ENCODE measurements around the gene BTBD3.

Gene BTBD3

DNA sequence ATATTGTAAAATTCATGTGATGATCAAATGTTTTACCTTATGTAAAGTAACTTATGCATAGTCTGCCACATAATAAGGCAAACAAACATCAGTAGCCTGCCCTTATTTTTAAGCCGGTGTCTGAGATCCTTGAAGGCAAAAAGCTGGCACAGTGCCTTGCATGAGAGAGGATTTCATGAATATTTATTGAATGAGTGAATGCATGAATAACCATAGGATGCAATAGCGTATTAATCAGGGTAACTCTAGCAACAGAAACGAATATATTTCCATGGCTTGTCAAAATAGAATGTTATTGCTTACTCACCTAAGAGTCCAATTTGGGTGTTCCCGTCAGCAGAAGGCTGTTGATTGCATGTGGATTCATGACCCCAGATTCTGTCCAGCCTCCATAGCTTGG, 34.9 kb downstream of the BTBD3 start:
- no peak for DNase-seq
- Histone ChIP-seq H3K9me3 (ENCODE audit: severe bottlenecking) (no peaks in the 10 kb centered on the region), H3K27me3 (ENCODE audit: insufficient read depth, low read depth, severe bottlenecking) (no peaks in the 10 kb centered on the region), H3K4me3 (ENCODE audit: low read depth, low read length) (no peak overlapping the region), H3K36me3 (no peaks in the 10 kb centered on the region), H3K27ac (no peak overlapping the region)
- TF ChIP-seq, protein P1, sequence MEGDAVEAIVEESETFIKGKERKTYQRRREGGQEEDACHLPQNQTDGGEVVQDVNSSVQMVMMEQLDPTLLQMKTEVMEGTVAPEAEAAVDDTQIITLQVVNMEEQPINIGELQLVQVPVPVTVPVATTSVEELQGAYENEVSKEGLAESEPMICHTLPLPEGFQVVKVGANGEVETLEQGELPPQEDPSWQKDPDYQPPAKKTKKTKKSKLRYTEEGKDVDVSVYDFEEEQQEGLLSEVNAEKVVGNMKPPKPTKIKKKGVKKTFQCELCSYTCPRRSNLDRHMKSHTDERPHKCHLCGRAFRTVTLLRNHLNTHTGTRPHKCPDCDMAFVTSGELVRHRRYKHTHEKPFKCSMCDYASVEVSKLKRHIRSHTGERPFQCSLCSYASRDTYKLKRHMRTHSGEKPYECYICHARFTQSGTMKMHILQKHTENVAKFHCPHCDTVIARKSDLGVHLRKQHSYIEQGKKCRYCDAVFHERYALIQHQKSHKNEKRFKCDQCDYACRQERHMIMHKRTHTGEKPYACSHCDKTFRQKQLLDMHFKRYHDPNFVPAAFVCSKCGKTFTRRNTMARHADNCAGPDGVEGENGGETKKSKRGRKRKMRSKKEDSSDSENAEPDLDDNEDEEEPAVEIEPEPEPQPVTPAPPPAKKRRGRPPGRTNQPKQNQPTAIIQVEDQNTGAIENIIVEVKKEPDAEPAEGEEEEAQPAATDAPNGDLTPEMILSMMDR (IDR thresholded peaks at IDR 0.05; ENCODE audit: low read depth, low read length) = no peak

DNA sequence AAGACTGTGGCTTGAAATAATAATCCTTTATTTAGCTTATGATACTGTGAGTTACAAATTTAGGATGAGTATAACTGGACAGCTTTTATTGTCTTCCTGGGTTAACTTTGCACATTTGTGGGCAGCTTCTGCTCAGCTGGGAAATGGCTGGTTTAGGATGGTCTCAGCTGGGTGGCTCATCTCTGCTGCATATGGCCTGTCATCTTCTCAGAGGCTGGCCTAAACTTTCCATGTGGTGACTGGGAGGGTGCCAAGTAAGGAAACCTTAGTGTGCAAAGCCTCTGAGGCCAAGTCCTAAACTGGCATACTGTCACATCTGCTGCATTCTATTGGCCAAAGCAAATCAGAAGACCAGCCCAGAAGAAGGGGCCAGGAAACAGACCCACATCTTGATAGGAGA, 40.2 kb downstream of the BTBD3 start:
- TF ChIP-seq, protein P1 (IDR thresholded peaks at IDR 0.05; ENCODE audit: low read depth, low read length) = no peak
- DNase-seq = no peak

DNA sequence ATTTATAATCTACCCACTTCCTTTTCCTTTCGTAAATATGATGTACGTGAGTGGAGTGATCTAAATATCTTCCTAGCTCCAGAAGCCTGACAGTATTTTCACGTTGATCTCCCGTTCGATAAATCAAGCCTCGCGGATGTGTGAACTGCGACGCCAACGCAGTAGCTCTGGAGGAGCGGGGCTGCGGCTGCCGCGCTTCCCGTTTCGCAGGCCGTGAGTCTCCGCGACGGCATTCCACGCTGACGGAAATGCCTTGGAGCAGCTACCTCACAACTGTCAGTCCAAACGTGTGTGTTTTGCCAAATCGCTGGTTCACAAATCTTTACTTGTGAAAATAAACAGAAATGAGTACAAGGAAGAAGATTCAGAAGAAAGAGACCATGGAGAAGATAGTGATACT, 41.2 kb downstream of the BTBD3 start:
- Histone ChIP-seq H3K36me3 (no peaks in the 10 kb centered on the region), H3K9me3 (ENCODE audit: severe bottlenecking) (no peaks in the 10 kb centered on the region), H3K27me3 (ENCODE audit: insufficient read depth, low read depth, severe bottlenecking) (no peaks in the 10 kb centered on the region), H3K4me3 (ENCODE audit: low read depth, low read length) (no peak overlapping the region), H3K27ac (no peak overlapping the region)
- DNase-seq = no peak
- TF ChIP-seq, protein P1 (IDR thresholded peaks at IDR 0.05; ENCODE audit: low read depth, low read length) = no peak

More for the DNA sequence above, 40.2 kb downstream of the BTBD3 start:
- no peaks in the 10 kb centered on the region for H3K27me3 ChIP-seq (ENCODE audit: insufficient read depth, low read depth, severe bottlenecking)
- H3K27ac ChIP-seq = no peak overlapping the region
- no peak overlapping the region for H3K4me3 ChIP-seq (ENCODE audit: low read depth, low read length)
- H3K36me3 ChIP-seq = no peaks in the 10 kb centered on the region
- H3K9me3 ChIP-seq (ENCODE audit: severe bottlenecking) = no peaks in the 10 kb centered on the region

DNA sequence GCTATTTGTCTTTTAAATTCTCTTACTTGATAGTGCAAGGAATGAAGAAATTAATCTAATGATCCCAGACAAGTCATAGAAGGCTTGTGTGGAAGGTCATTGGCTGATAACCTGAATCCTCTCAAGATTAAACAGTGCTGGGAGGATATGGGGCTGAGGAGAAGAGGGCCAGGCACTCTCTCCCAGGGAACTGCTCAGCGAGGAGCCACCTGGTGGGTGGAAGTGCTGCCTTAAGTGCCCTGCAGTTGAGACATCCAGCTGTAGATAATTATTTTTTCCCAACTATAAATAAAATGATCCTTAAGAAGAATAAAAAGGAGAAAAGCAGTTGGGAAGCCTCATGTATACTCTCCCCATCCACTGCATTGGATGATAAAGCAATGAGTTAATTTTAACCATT, 47.9 kb downstream of the BTBD3 start:
- Histone ChIP-seq H3K27ac (no peak overlapping the region), H3K4me3 (ENCODE audit: low read depth, low read length) (no peak overlapping the region), H3K36me3 (no peaks in the 10 kb centered on the region), H3K9me3 (ENCODE audit: severe bottlenecking) (peaks cover 4% of the 10 kb centered on the region), H3K27me3 (ENCODE audit: insufficient read depth, low read depth, severe bottlenecking) (no peaks in the 10 kb centered on the region)
- DNase-seq = no peak
- TF ChIP-seq, protein P1 (IDR thresholded peaks at IDR 0.05; ENCODE audit: low read depth, low read length) = no peak

DNA sequence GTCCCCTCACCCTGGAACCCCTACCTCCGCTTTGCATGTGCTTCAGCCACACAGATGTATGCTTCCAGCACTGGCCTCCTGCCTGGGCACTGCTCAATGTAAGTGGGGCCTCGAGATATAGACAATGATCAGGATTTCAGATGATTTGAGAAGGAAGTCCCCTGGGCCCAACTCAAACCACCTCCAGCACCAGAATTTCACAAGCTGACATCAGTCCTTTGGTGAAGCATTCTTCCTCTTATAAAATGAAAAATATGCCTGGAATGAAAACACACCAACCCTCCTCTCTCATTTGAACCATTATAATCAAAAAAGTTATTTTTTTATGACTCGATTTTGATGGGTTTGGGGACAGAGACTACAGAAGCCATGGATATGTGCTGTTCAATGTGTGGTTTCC, 48.5 kb downstream of the BTBD3 start:
- no peak overlapping the region for H3K4me3 ChIP-seq (ENCODE audit: low read depth, low read length)
- DNase-seq = no peak
- TF ChIP-seq, protein P1 (IDR thresholded peaks at IDR 0.05; ENCODE audit: low read depth, low read length) = no peak
- H3K36me3 ChIP-seq = no peaks in the 10 kb centered on the region
- H3K27ac ChIP-seq = no peak overlapping the region
- no peaks in the 10 kb centered on the region for H3K27me3 ChIP-seq (ENCODE audit: insufficient read depth, low read depth, severe bottlenecking)
- H3K9me3 ChIP-seq (ENCODE audit: severe bottlenecking) = peaks cover 4% of the 10 kb centered on the region

DNA sequence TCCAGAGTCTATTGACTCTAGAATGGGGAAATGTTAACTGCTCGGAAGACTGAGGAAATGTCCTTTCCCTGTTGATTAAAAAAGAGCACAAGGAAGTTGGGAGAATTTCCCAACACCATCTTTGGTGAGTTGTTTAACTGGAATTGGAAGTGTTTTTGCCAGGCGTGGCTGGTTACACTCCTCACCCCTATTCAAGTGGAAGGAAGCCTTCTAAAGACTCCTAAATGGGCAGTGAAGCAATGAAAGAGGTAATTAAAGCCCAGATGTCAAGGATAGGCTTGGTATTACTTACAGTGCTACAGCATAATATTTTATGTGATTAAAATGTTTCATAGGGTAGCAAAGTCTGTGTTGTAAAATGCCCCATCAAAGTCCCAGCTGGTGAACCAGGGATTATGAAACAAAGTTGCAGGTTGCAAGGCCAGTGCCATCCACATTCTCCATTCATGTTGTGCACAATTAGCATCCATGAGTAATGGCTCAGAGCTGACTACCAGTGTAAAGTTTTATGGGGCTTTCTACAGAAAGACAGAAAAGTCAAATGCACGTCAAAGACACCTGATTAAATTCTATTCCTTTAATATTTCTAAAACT, 52.6 kb downstream of the BTBD3 start:
- no peak overlapping the region for H3K4me3 ChIP-seq (ENCODE audit: low read depth, low read length)
- no peak for DNase-seq
- TF ChIP-seq, protein P1 (IDR thresholded peaks at IDR 0.05; ENCODE audit: low read depth, low read length) = no peak
- H3K27me3 ChIP-seq (ENCODE audit: insufficient read depth, low read depth, severe bottlenecking) = no peaks in the 10 kb centered on the region
- H3K27ac ChIP-seq = no peak overlapping the region
- H3K9me3 ChIP-seq (ENCODE audit: severe bottlenecking) = no peaks in the 10 kb centered on the region
- no peaks in the 10 kb centered on the region for H3K36me3 ChIP-seq
